GM18861 (cell line): ENCODE measurements around the gene PCSK6.
"Not testable (repeated sequence)": the region's sequence is repeated elsewhere in the genome, so short reads cannot be mapped to it uniquely, and the experiment has no call there.

Experiments
- ATAC-seq: cut with Tn5 transposase; IDR thresholded peaks from one replicate; pipeline ENCODE4 v1.9.1; 2021; ENCODE audit not compliant: unreplicated experiment

PCSK6 gene

GRCh38 chr15:101463696-101464095, 25.8 kb downstream of the PCSK6 start:
- ATAC-seq, result not testable (repeated sequence)

- no peak for ATAC-seq
Measured at GRCh38 chr15:101463270-101463669, 26.2 kb downstream of the PCSK6 start.

GRCh38 chr15:101461097-101461496, 28.4 kb downstream of the PCSK6 start:
- ATAC-seq, result no peak

GRCh38 chr15:101459579-101460300, 29.8 kb downstream of the PCSK6 start:
- no peak for ATAC-seq

GRCh38 chr15:101458908-101459578, 30.5 kb downstream of the PCSK6 start:
- ATAC-seq, result no peak

- no peak for ATAC-seq
Measured at GRCh38 chr15:101458158-101458900, 31.2 kb downstream of the PCSK6 start.

- no peak for ATAC-seq
Measured at GRCh38 chr15:101457696-101458095, 31.8 kb downstream of the PCSK6 start.

GRCh38 chr15:101456057-101456739, 33.3 kb downstream of the PCSK6 start:
- no peak for ATAC-seq

- no peak for ATAC-seq
Measured at GRCh38 chr15:101455291-101456025, 34.0 kb downstream of the PCSK6 start.

- ATAC-seq, result not testable (repeated sequence)
Measured at GRCh38 chr15:101454781-101455180, 34.7 kb downstream of the PCSK6 start.

GRCh38 chr15:101454365-101454764, 35.1 kb downstream of the PCSK6 start:
- ATAC-seq, result no peak

GRCh38 chr15:101453123-101454120, 36.1 kb downstream of the PCSK6 start:
- no peak for ATAC-seq

GRCh38 chr15:101452572-101452971, 36.9 kb downstream of the PCSK6 start:
- ATAC-seq, result no peak

- no peak for ATAC-seq
Measured at GRCh38 chr15:101451846-101452245, 37.7 kb downstream of the PCSK6 start.

- no peak for ATAC-seq
Measured at GRCh38 chr15:101451266-101451799, 38.2 kb downstream of the PCSK6 start.

- ATAC-seq, result no peak
Measured at GRCh38 chr15:101450403-101451265, 38.9 kb downstream of the PCSK6 start.

GRCh38 chr15:101449471-101450402, 39.8 kb downstream of the PCSK6 start:
- no peak for ATAC-seq
